GM19324 (cell line): Measurements from ENCODE around the gene STT3B.
"Not testable (repeated sequence)": the region's sequence is repeated elsewhere in the genome, so short reads cannot be mapped to it uniquely, and the experiment has no call there.

Experiments
- ATAC-seq: cut with Tn5 transposase; IDR thresholded peaks from one replicate; pipeline ENCODE4 v1.9.1; 2021; ENCODE audit warnings: mild to moderate bottlenecking, moderate library complexity; ENCODE audit not compliant: unreplicated experiment, low FRiP score

STT3B gene

DNA sequence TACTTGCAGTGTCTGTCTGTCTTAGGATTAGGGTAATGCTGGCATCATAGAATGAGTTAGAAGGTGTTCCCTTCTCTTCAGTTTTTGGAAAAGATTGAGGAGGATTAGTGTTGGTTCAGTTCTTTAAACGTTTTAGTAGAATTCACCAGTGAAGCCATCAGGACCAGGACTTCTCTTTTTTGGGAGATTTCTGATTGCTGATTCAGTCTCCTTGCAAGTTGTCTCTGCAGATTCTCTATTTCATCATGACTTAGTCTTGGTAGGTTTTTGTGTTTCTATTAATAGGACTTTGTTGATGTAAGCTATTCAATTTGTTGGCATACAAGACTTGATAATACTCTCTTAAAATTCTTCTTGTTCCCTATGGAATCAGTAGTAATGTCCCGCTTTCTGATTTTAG, 48.9 kb downstream of the STT3B start:
- ATAC-seq, result no peak

GRCh38 chr3:31589228-31589627, 56.5 kb downstream of the STT3B start:
- no peak for ATAC-seq

DNA sequence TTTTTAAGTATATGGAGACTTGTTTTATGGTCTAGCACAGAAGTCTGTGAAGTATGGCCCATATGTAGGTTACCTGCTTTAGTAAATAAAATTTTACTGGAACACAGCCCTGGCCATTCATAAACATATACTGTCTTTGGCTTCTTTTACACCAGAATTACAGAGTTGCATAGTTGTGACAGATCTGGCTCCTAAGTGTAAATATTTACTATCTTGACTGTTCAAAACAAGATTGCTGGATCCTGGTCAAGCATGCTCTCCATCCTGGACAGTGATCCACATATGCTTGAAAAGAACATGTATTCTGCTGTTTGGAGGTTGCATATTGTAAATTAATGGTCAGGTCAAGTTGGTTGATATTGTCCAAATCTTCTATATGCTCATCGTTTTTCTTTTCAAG, 57.9 kb downstream of the STT3B start:
- ATAC-seq, result no peak

DNA sequence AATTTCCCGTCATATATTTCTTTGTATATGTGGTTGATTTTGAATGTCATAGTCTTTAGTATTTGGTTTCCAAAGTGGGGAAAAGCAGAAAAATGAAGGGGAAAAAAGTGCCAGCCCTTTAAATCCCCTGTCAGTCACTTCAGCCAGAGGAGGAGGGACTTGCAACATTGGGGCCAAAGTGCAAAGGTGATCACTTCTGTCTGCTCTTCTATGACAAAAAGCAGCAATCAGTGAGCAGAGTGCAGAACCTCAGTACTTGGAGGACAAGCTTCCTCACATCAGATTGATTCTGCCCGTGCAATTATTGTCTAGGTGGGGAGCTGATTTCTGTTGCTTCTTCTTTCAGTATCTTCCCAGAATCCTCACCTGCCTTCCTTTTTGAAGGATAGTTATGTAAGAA, 60.0 kb downstream of the STT3B start:
- no peak for ATAC-seq

DNA sequence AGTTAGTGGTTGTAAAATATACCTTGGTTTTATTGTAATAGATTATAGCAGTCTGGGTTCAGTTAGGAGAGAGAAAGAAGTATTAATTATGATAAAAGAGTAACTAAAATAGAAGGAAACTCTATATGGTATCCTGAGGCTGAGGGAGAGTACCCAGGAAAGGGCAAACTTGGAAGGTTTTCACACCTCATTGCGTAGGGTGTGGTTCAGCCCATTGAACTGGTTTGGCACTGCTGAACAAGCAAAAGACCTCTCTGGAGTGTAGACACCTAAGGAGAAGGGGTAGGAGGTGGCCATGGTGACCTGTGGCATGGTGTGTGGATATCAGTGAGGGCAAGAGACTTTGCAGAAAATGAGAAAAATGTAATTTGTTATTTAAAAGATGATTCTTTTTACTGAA, 63.5 kb downstream of the STT3B start:
- ATAC-seq, result no peak

DNA sequence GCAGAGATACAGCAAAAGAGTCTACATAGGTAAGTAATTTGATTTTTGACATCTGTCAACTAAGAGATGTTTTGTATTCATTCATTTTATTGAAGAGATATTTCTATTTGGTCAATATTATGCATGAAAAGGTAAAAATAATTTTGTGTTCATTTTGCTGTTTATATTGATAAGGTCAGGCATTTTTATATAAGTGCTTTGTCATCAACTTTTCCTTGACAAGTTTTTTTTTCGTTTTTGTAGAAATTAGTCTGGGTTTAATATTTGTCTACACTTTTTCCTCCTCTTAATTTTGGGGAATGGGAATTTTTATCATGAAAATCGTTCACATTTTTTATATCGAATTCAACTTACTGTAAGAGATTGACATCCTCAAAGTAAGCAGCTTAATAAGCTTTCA, 67.7 kb downstream of the STT3B start:
- ATAC-seq, result no peak

DNA sequence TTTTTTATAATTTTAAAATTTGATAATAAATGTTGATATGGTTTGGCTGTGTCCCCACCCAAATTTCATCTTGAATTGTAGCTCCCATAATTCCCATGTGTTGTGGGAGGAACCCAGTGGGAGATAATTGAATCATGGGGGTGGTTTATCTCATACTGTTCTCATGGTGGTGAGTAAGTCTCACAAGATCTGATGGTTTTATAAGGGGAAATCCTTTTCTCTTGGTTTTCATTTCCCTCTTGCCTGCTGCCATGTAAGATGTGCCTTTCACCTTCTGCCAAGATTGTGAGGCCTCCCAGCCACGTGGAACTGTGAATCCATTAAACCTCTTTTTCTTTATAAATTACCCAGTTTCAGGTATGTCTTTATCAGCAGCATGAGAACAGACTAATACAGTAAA, 72.6 kb downstream of the STT3B start:
- not testable (repeated sequence) for ATAC-seq

- no peak for ATAC-seq
These were observed 73.7 kb downstream of the STT3B start for GRCh38 chr3:31606453-31606852.

- no peak for ATAC-seq
These were observed 78.1 kb downstream of the STT3B start for GRCh38 chr3:31610700-31611275.

GRCh38 chr3:31613177-31613576, 80.5 kb downstream of the STT3B start:
- no peak for ATAC-seq

- ATAC-seq, result no peak
These were observed 80.9 kb downstream of the STT3B start for GRCh38 chr3:31613654-31614053.

DNA sequence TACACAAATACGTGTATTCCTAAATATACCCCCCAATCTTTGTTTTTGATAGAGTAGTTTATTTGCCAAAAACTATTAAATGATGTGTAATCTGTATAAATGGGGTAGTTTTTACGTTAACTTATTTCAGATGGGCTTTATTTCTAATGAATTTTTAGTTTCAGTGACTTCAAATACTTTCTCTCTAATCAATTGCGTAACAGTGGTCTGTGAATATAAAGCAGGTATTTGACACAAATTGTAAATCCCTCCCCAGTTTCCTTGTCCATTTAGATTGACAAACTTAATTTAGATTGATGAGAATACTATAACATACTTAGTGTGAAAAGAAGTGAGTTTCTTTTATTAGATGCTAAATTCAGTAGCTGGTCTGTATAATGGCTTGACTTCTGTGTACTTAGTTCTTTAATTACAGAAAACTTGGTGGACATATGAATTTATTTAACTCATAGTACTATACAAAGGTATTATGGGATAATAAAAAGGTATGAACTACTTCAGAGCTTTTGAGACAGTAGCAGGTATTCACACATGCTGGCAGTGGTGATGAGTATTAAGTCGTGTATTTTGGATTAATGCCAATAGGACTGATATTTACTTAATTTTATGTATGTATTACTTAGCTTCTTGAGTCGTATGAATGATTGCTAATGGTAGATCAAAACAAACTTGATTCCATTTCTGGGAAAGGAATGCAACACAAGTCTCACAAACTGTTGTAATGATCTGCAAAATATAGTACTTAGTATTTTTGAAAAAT, 81.6 kb downstream of the STT3B start:
- ATAC-seq, result no peak

GRCh38 chr3:31615071-31615875, 82.5 kb downstream of the STT3B start:
- ATAC-seq, result no peak

DNA sequence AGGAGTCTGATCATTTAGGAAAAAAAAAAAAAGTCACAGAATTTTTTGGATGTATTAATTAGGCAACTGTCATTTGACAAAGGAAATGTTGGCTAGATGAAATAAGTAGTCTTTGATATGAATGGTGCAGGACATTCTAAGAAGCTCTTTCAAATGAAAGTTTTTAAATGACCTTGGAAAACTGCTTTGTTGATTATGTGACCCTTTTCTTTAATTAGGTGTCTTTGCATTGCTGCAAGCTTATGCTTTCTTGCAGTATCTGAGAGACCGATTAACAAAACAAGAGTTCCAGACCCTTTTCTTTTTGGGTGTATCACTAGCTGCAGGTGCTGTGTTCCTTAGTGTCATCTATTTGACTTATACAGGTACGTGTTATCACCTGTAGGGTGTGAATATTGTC, 84.0 kb downstream of the STT3B start:
- ATAC-seq, result no peak

- no peak for ATAC-seq
These were observed 87.9 kb downstream of the STT3B start for GRCh38 chr3:31620656-31621055.

DNA sequence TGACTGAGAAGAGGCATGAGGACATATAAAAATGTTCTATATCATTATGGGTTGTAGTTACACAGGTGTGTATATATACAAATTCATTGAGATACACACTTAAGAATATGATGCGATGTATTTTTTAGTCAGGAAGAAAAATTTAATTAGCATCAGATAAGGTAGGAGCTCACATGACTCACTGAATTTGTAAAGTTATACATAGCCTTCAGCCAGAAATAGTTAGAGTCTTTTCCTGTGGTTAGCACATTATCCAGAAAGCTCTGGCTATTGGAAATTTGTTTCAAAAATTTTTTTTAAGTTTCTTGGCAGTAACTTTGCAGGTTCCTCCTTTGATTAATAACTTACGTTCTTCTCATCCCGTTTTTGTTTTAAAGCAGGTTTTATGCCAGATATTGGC, 88.6 kb downstream of the STT3B start:
- no peak for ATAC-seq

DNA sequence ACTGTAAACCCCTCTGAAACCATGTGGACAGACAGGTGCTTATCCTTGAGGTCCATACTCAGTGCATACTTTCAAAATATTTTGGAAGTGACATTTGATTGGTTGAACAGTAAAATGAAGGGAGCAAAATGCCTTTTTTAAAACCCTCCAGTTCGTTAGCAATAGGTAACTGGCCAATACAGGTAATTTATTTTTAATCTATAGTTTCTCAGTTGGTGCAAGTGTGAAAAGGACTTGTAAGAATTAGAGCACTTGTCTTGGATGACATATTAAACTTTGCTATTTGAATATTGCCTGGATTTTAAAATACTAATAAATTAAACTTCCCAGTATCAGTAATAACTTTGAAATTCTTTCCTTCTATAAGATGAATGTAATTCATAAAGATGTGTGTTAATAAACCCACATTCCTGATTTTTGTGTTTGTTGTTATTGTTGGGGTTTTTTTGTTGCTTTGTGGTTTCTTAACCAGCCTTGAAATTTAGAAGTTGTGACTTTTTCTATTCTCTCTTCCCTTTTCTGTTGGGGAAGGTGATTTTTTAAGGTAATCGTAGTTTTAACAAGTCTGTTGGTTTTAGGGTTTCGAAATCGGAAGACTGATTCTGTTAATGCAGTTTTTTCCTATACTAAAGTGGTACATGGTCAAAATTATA, 90.0 kb downstream of the STT3B start:
- ATAC-seq, result peak; percentile 79

DNA sequence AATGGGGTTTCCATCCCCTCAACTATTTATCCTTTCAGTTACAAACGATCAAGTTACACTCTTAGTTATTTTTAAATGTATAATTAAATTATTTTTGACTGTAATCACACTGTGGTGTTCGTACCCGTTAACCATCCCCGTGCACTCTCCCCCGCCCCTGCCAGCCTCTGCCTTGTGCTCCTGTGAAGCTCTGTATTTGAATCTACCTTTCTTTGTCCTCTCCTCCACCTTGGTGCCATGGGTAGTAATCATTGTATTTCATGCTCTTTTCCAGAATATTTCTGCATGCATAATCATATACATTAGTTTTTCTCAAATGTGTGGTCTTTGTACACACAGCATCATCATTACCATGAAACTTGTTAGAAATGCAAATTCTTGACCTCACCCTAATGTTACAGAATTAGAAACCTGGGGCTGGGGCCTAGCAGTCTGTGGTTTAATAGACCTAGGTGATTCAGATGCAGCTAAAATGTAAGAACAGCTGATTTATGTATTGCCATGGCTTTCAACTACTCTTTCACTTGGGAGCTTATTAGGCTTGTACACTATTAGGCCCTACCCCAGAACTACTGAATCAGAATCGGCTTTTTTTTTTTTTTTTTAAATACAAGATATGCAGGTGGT, 91.5 kb downstream of the STT3B start:
- peak; percentile 48 for ATAC-seq

DNA sequence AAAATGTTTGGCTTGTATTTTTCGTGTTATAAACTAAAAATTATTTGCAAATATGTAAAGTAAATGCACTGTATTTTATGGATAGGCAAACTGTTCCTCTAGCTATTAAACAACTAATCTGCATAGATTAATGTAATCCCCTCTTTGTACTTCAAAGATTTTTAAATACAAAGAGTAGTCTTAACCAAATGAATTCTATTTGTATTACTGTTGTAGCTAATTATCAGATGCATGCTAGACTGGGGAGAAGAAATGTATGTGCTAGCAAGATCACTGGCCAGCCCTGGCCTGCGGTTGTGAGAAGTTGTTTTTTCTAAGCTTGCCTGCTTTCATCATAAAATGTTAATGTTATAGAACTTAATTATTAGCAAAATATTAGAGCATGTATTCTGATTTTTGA, 92.6 kb downstream of the STT3B start:
- no peak for ATAC-seq

GRCh38 chr3:31629054-31629453, 96.3 kb downstream of the STT3B start:
- no peak for ATAC-seq

DNA sequence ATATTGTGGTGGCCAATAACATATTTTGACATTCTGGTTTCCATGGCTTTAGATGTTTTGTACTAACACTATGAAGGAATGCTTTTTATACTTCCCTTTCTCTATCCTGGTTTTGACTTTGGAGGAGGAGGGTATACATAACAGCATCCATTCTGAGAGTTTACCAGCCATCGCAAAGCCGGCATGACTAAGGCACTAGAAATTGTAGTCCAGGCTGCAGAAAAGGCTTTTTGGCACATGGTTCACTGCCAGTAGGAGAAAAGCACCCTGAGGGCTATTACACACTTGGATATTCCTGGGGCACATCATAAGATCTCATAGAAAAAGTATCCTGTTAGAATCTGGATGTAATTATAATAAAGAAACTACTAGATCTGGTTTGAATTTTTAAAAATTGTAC, 101.8 kb downstream of the STT3B start:
- no peak for ATAC-seq
